Measurements from ENCODE around the gene LRRC46. TPM values are rescaled to one million over a fixed set of nuclear protein-coding genes. Genes with fewer than 3 reads are reported as not detected.

LRRC46 gene
- total RNA-seq, 1 experiment from 2014 or later = 1.2 TPM

DNA sequence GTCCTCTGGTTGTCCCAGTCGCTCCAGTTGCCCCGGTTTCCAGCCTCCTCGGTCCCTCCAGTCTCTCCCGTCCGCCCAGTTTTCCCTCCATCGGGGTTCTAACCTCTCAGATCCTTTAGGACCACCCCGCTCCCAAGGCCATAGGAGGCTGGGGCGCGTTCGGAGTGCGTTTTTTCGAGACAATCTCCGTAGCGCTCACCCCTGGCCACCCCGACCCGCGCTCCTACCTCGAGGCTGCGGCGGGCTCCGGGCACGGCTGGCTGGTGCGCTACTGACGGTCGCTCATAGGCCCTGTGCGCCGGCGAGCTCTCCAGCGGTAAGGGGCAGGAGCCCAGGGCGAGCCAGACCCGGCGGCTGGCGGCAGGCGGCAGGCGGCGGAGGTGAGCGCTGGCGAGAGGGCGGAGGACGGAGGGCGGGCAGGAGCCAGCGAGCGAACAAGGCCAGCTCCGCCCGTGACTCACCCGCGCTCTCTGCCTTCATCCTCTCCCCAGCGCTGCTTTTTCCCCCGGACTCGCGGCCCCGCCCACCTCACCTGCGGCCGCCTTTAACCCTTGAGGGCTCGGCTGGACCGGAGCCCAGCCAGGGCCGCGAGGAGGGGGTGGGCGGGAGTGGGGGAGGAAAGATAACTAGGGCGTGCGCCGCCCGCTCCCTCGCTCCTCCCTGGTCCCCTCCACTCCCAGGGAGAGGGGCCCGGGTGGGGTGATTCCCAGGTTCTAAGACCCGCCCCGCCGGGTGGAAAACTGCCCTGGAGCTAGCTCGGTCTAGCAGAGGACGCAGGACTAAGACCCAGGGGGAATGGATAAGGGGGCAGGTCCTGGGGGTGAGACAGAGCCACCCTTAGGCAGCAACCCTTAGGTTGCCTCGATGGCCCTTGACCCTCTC lies 19.5 kb downstream of the LRRC46 start, which contains the start of gene SP6:
TSS of gene SP6 (minus strand) at position 472 of the 882 bp plus-strand sequence. CDS start 2,734 bp downstream, outside the sequence.
- peaks cover 15% of the 10 kb centered on the region for H3K4me1 Mint-ChIP-seq (ENCODE audit: insufficient read depth, unreplicated experiment)
- BruUV-seq (replicated peaks) = no TSS peak
- H3K4me3 Mint-ChIP-seq (ENCODE audit: unreplicated experiment) = peak within 1 kb of the TSS; percentile 82
- no peaks in the 10 kb centered on the region for H3K36me3 Mint-ChIP-seq (ENCODE audit: insufficient read depth, unreplicated experiment)
- no peaks in the 10 kb centered on the region for H3K9me3 Mint-ChIP-seq (ENCODE audit: unreplicated experiment)
- ChIA-PET CTCF (interaction anchor here (0.6 to 18.5 kb wide), 10 partner anchors 8 to 167 kb away, joined by 3 to 523 read pairs (median 9); partner anchors contain the start of genes CDK5RAP3, SCRN2 and SP2), POLR2A (interaction anchor here (0.7 to 3.4 kb wide), 11 partner anchors 10 to 202 kb away, joined by 3 to 23 read pairs (median 5); partner anchors contain the start of genes CDK5RAP3, LRRC46, MRPL10 and SCRN2)
- intact Hi-C loops (cut with micrococcal nuclease) = no loop called here
- TF ChIP-seq, protein P1, sequence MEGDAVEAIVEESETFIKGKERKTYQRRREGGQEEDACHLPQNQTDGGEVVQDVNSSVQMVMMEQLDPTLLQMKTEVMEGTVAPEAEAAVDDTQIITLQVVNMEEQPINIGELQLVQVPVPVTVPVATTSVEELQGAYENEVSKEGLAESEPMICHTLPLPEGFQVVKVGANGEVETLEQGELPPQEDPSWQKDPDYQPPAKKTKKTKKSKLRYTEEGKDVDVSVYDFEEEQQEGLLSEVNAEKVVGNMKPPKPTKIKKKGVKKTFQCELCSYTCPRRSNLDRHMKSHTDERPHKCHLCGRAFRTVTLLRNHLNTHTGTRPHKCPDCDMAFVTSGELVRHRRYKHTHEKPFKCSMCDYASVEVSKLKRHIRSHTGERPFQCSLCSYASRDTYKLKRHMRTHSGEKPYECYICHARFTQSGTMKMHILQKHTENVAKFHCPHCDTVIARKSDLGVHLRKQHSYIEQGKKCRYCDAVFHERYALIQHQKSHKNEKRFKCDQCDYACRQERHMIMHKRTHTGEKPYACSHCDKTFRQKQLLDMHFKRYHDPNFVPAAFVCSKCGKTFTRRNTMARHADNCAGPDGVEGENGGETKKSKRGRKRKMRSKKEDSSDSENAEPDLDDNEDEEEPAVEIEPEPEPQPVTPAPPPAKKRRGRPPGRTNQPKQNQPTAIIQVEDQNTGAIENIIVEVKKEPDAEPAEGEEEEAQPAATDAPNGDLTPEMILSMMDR (IDR thresholded peaks at IDR 0.05; ENCODE audit: unreplicated experiment) = peak; percentile 15
- H3K27me3 Mint-ChIP-seq (ENCODE audit: insufficient read depth, unreplicated experiment) = peaks cover 42% of the 10 kb centered on the region
- DNase-seq (ENCODE audit: unreplicated experiment) = peak; percentile 87
- H3K27ac Mint-ChIP-seq (ENCODE audit: low read depth, unreplicated experiment) = peak within 1 kb of the TSS; percentile 78

DNA sequence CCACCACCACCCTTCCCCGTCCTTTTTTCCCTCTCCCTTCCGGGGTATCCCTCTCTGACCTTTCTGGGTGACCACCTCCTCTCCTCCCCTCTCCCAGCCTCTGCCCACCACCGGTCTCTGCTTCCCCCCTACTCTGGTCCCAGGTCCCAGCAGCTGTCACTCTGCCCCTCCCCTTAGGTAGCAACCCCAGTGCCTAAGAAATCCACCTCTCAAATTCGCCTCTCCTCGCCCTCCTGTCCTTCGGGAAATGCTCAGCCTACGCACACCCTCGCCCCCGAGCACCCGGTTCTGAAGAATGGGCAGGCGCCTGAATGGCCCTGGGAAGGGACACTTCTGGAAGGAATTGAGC lies 20.3 kb downstream of the LRRC46 start:
- ChIA-PET CTCF (interaction anchor here (8.1 to 18.5 kb wide), 2 partner anchors 9 to 37 kb away, joined by 53 to 523 read pairs; partner anchors contain the start of genes SCRN2 and SP2), POLR2A (interaction anchor here (0.7 to 2.8 kb wide), 5 partner anchors 10 to 90 kb away, joined by 3 to 19 read pairs (median 3); partner anchors contain the start of genes PNPO and SCRN2)
- H3K9me3 Mint-ChIP-seq (ENCODE audit: unreplicated experiment) = no peaks in the 10 kb centered on the region
- DNase-seq (ENCODE audit: unreplicated experiment) = no peak
- peak overlapping the region; percentile 50 for H3K4me3 Mint-ChIP-seq (ENCODE audit: unreplicated experiment)
- peaks cover 15% of the 10 kb centered on the region for H3K4me1 Mint-ChIP-seq (ENCODE audit: insufficient read depth, unreplicated experiment)
- BruUV-seq (replicated peaks) = no TSS peak
- TF ChIP-seq, protein P1 (IDR thresholded peaks at IDR 0.05; ENCODE audit: unreplicated experiment) = no peak
- H3K27me3 Mint-ChIP-seq (ENCODE audit: insufficient read depth, unreplicated experiment) = peaks cover 50% of the 10 kb centered on the region
- no peak overlapping the region for H3K27ac Mint-ChIP-seq (ENCODE audit: low read depth, unreplicated experiment)
- no peaks in the 10 kb centered on the region for H3K36me3 Mint-ChIP-seq (ENCODE audit: insufficient read depth, unreplicated experiment)
- intact Hi-C loops (cut with micrococcal nuclease) = no loop called here

DNA sequence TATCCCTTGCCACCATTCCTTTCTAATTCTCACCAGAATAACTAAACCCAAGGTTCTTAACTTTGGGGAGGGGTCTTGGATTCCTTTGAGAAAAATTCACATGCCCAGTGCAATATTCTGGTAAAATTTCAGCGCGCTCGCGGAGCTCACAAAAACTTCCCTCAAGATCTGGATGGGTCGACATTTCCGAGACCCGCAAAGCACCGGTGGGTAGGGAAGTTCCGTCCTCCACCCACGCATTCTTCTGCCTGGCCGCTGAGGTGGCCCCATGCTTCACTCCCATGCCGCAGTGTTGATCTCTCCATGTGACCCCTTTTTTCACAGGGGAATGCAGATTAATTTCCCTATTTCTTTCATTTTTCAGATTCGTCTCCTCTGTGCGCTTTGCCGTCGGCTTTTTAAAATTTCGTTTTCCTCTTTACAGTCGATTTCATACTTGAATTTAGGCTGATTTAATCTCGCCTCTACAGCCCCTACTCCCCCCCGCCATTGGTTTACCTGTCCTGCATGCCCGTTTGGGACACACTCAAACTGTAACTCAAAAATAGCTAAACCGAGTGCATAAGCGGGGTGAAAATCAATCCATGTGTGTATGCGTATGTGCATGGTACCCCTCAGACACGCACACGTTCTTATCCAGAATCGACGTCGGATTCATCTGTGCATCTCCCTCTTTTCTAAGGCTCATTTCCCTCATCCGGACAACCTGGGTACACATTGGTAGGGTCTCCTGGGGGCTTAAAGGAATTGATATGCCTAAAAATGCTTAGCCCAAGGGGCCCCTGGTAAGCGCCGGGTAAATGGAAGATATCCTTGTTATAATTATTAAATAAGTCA lies 20.9 kb downstream of the LRRC46 start:
- H3K4me1 Mint-ChIP-seq (ENCODE audit: insufficient read depth, unreplicated experiment) = peaks cover 15% of the 10 kb centered on the region
- no peaks in the 10 kb centered on the region for H3K36me3 Mint-ChIP-seq (ENCODE audit: insufficient read depth, unreplicated experiment)
- no peaks in the 10 kb centered on the region for H3K9me3 Mint-ChIP-seq (ENCODE audit: unreplicated experiment)
- H3K27me3 Mint-ChIP-seq (ENCODE audit: insufficient read depth, unreplicated experiment) = peaks cover 50% of the 10 kb centered on the region
- peak overlapping the region; percentile 50 for H3K4me3 Mint-ChIP-seq (ENCODE audit: unreplicated experiment)
- BruUV-seq (replicated peaks) = no TSS peak
- ChIA-PET POLR2A (interaction anchor here (0.7 to 1.4 kb wide), 4 partner anchors 11 to 89 kb away, joined by 3 to 4 read pairs (median 3); partner anchors contain the start of genes LRRC46, MRPL10, PNPO and SCRN2), CTCF (interaction anchor here (8.1 to 18.5 kb wide), 2 partner anchors 10 to 36 kb away, joined by 53 to 523 read pairs; partner anchors contain the start of genes SCRN2 and SP2)
- DNase-seq (ENCODE audit: unreplicated experiment) = no peak
- H3K27ac Mint-ChIP-seq (ENCODE audit: low read depth, unreplicated experiment) = no peak overlapping the region
- intact Hi-C loops (cut with micrococcal nuclease) = no loop called here
- TF ChIP-seq, protein P1 (IDR thresholded peaks at IDR 0.05; ENCODE audit: unreplicated experiment) = no peak

All from MCF 10A (cell line).